Mesothelial cell of epicardium (in vitro differentiated cells): Measurements from ENCODE around the gene PRKG1. TPM values are rescaled to one million over a fixed set of nuclear protein-coding genes. Genes with fewer than 3 reads are reported as not detected.

Experiments used
- DNase-seq, 2 experiments: peaks; one replicate each; pipeline ENCODE4 v3.0.0; 2021; ENCODE audit warnings: low spot score in 2 of 2; ENCODE audit not compliant: unreplicated experiment in 2 of 2
- H3K27ac Mint-ChIP-seq: 2 replicates; pipeline ENCODE4 v1.8.0; 2021; ENCODE audit warnings: mixed read lengths
- H3K27me3 Mint-ChIP-seq: 2 replicates; pipeline ENCODE4 v1.8.0; 2021; ENCODE audit warnings: low read depth, mixed read lengths
- H3K36me3 Mint-ChIP-seq: 2 replicates; pipeline ENCODE4 v1.8.0; 2021; ENCODE audit warnings: mixed read lengths
- H3K4me1 Mint-ChIP-seq: 2 replicates; pipeline ENCODE4 v1.8.0; 2021; ENCODE audit warnings: mixed read lengths
- H3K4me3 Mint-ChIP-seq: 2 replicates; pipeline ENCODE4 v1.8.0; 2021; ENCODE audit warnings: mild to moderate bottlenecking, moderate library complexity, mixed read lengths
- H3K9me3 Mint-ChIP-seq: 2 replicates; pipeline ENCODE4 v1.8.0; 2021; ENCODE audit warnings: mixed read lengths
- CTCF ChIP-seq: fragments of 200-600 bp; sonication (generic); IDR thresholded peaks from one replicate; pipeline ENCODE4 v1.5.0; 2021; ENCODE audit warnings: antibody characterized with exemption; ENCODE audit not compliant: unreplicated experiment
- total RNA-seq: library from RNA; stranded (reverse); gene quantifications from 3 replicates; pipeline ENCODE4 v1.2.1, GENCODE V29; 2021

The PRKG1 gene
- total RNA-seq, 1 donor from 2014 or later: 37.0 TPM

- H3K4me3 Mint-ChIP-seq: no peak overlapping the region
- H3K27ac Mint-ChIP-seq: no peak overlapping the region
- peaks cover 4% of the 10 kb centered on the region for H3K4me1 Mint-ChIP-seq
- no peak for DNase-seq
- no peaks in the 10 kb centered on the region for H3K36me3 Mint-ChIP-seq
- H3K27me3 Mint-ChIP-seq: no peaks in the 10 kb centered on the region
- TF ChIP-seq CTCF: no peak
- no peaks in the 10 kb centered on the region for H3K9me3 Mint-ChIP-seq
These were observed 1060.8 kb downstream of the PRKG1 start for GRCh38 chr10:52135101-52135500.

DNA sequence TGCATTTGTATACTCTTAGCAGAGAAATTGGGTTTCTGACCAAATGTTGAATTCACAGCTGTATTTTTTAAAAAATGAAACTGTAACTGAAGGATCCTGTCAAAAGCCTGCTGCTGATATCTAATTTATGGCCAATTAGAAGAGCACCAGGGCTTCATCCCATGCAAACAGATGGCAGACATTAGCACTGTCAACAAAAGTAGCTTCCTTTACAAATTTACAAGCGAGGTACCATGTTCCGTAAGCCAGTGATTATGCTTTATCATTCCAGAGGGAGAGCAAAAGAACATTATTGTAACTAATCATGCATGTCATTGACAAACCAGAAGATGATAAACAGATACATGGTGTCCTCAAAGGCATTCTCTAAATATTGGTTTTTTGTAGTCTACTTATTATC lies 1062.6 kb downstream of the PRKG1 start:
- no peak for DNase-seq
- Mint-ChIP-seq H3K4me3 (no peak overlapping the region), H3K27ac (no peak overlapping the region), H3K36me3 (no peaks in the 10 kb centered on the region), H3K4me1 (peaks cover 4% of the 10 kb centered on the region), H3K9me3 (no peaks in the 10 kb centered on the region), H3K27me3 (no peaks in the 10 kb centered on the region)
- TF ChIP-seq CTCF: no peak

DNA sequence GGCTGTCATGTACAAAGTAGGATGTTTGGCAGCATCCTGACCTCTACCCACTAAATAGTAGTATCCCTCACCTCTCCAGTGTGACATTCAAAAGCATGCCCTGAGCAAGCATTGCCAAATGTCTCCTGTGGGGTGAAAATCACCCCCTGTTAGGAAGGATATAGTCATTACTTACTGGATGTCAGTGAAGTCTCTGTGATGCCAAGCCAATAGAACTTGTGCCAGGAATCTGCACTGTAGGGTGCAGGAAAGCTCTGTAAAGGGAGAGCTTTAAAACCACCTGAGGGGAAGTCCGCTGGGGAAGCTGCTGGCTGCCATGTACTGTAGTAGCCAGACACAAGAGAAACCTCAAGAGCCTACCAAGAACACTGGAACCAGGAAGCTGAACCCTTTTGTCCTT lies 1069.1 kb downstream of the PRKG1 start:
- peaks cover 3% of the 10 kb centered on the region for H3K4me1 Mint-ChIP-seq
- H3K27ac Mint-ChIP-seq: no peak overlapping the region
- no peak overlapping the region for H3K4me3 Mint-ChIP-seq
- DNase-seq: no peak
- no peaks in the 10 kb centered on the region for H3K36me3 Mint-ChIP-seq
- no peak for TF ChIP-seq CTCF
- no peaks in the 10 kb centered on the region for H3K27me3 Mint-ChIP-seq
- H3K9me3 Mint-ChIP-seq: no peaks in the 10 kb centered on the region

- no peaks in the 10 kb centered on the region for H3K9me3 Mint-ChIP-seq
- no peak for DNase-seq
- H3K27ac Mint-ChIP-seq: no peak overlapping the region
- TF ChIP-seq CTCF: no peak
- no peak overlapping the region for H3K4me3 Mint-ChIP-seq
- H3K27me3 Mint-ChIP-seq: no peaks in the 10 kb centered on the region
- H3K36me3 Mint-ChIP-seq: no peaks in the 10 kb centered on the region
- H3K4me1 Mint-ChIP-seq: peaks cover 3% of the 10 kb centered on the region
These were observed 1071.3 kb downstream of the PRKG1 start for GRCh38 chr10:52145636-52146035.

GRCh38 chr10:52146766-52147165 lies 1072.5 kb downstream of the PRKG1 start:
- no peaks in the 10 kb centered on the region for H3K36me3 Mint-ChIP-seq
- H3K4me1 Mint-ChIP-seq: peaks cover 3% of the 10 kb centered on the region
- H3K9me3 Mint-ChIP-seq: no peaks in the 10 kb centered on the region
- no peak overlapping the region for H3K27ac Mint-ChIP-seq
- DNase-seq: no peak
- no peaks in the 10 kb centered on the region for H3K27me3 Mint-ChIP-seq
- TF ChIP-seq CTCF: no peak
- no peak overlapping the region for H3K4me3 Mint-ChIP-seq

DNA sequence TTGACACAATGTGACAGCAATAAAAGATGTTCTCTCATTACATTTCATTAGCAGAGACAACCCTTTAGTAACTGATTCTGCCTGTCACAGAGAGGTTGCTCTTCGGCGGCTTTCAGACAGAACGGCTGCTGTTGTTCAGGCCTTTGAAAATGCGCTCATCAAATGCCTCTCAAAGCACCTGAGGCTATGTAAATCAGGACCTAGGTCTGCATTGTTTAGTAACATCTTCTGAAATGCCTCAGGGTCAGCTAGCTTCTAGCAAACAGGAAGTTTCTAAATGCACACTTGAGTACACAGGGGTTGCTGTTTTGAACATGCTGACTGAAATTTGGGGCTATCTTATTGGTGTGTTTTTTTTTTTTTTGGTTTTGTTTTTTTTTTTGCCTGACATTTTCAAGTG lies 1096.5 kb downstream of the PRKG1 start:
- no peak for TF ChIP-seq CTCF
- H3K27ac Mint-ChIP-seq: no peak overlapping the region
- peaks cover 12% of the 10 kb centered on the region for H3K36me3 Mint-ChIP-seq
- H3K4me3 Mint-ChIP-seq: no peak overlapping the region
- peaks cover 31% of the 10 kb centered on the region for H3K9me3 Mint-ChIP-seq
- no peaks in the 10 kb centered on the region for H3K27me3 Mint-ChIP-seq
- no peak for DNase-seq
- no peaks in the 10 kb centered on the region for H3K4me1 Mint-ChIP-seq
